K562 (cell line): ENCODE data around the gene GNAI1. TPM values are rescaled to one million over a fixed set of nuclear protein-coding genes. Genes with fewer than 3 reads are reported as not detected.

Experiments
- ATAC-seq: fragments of 200-7000 bp; cut with Tn5 transposase; 3 replicates; pipeline ENCODE4 v1.9.1; 2020; ENCODE audit warnings: moderate library complexity
- BruUV-seq: library from RNA; stranded (reverse); fragments of 400-500 nt; replicated peaks from 2 replicates; lab custom pipeline; 2021; lab: Mats Ljungman, UMichigan
- CTCF ChIA-PET: fragments of 300-600 bp; formaldehyde crosslinking; extraction: SDS; loops from one replicate; lab custom pipeline; 2021; ENCODE audit warnings: low intra/inter-chr PET ratio; lab: Yijun Ruan, JAX
- POLR2A ChIA-PET: fragments of 300-600, 350-650 bp; sonication (Branson Sonifier 250); formaldehyde crosslinking; extraction: SDS; loops from one replicate; lab custom pipeline; 2021; ENCODE audit warnings: antibody characterized with exemption, inconsistent platforms; lab: Yijun Ruan, JAX
- DNase-seq, 4 experiments: peaks; one replicate each; pipeline versions ENCODE4 v3.0.0 to v3.0.0-alpha.2; 2011 to 2018; ENCODE audit warnings: low spot score in 3 of 4, mixed read lengths in 3 of 4; ENCODE audit errors: extremely low read depth in 1 of 4
- FAIRE-seq: peaks from 2 replicates; lab custom pipeline; 2011; peaks lifted over from hg19 to GRCh38; lab: Jason Lieb, UNC
- H2AFZ ChIP-seq: 2 replicates; pipeline ENCODE4 v1.6.0; 2011; ENCODE audit warnings: low read depth, low read length, control low read depth, inconsistent platforms
- H3K27ac ChIP-seq: fragments of 200-600 bp; 3 replicates; pipeline ENCODE4 v1.8.0; 2011; ENCODE audit warnings: low read depth, mild to moderate bottlenecking, control low read depth, inconsistent platforms, low read length, moderate library complexity, mixed read lengths; ENCODE audit errors: extremely low read depth
- H3K27me3 ChIP-seq, 2 experiments: fragments of 300-600 bp in 1 of 2; 2 replicates in 1 of 2; 3 replicates in 1 of 2; pipeline versions ENCODE4 v1.6.0 to v1.8.0; 2011; ENCODE audit warnings: inconsistent platforms in 2 of 2, low read length in 2 of 2, mild to moderate bottlenecking in 1 of 2, mixed read lengths in 1 of 2, moderate library complexity in 1 of 2; ENCODE audit not compliant: control insufficient read depth in 2 of 2, insufficient read depth in 2 of 2
- H3K36me3 ChIP-seq: fragments of 300-600 bp; 3 replicates; pipeline ENCODE4 v1.8.0; 2011; ENCODE audit warnings: mild to moderate bottlenecking, low read length, inconsistent platforms; ENCODE audit not compliant: control insufficient read depth, insufficient read depth
- H3K4me1 ChIP-seq, 2 experiments: fragments of 200-600 bp in 1 of 2; replicated peaks in 1 of 2; 2 replicates in 1 of 2; 3 replicates in 1 of 2; pipeline versions ENCODE4 v1.5.1 to v1.8.0; 2011; ENCODE audit warnings: inconsistent platforms in 2 of 2, low read length in 2 of 2, mild to moderate bottlenecking in 1 of 2, mixed read lengths in 1 of 2, moderate library complexity in 1 of 2; ENCODE audit not compliant: control insufficient read depth in 2 of 2, insufficient read depth in 2 of 2
- H3K4me2 ChIP-seq: 2 replicates; pipeline ENCODE4 v1.6.1; 2011; ENCODE audit warnings: low read length, control low read depth, inconsistent platforms, mixed read lengths; ENCODE audit not compliant: insufficient read depth
- H3K4me3 ChIP-seq: fragments of 200-600 bp; sonication (generic), shearing (Covaris generic); 2 replicates; pipeline ENCODE4 v1.5.1; 2016; ENCODE audit warnings: control low read depth, inconsistent platforms
- H3K79me2 ChIP-seq: fragments of 200-600 bp; 3 replicates; pipeline ENCODE4 v1.8.0; 2011; ENCODE audit warnings: low read length, inconsistent platforms; ENCODE audit not compliant: control insufficient read depth, insufficient read depth
- H3K9ac ChIP-seq, 2 experiments: 2 replicates each; pipeline versions ENCODE4 v1.6.0 to v1.6.1; 2011; ENCODE audit warnings: low read depth in 2 of 2, low read length in 2 of 2, control low read depth in 1 of 2, inconsistent platforms in 1 of 2, mild to moderate bottlenecking in 1 of 2, mixed read lengths in 1 of 2; ENCODE audit not compliant: insufficient read depth in 1 of 2
- H3K9me1 ChIP-seq: one replicate; pipeline ENCODE4 v1.6.0; 2011; ENCODE audit warnings: inconsistent platforms, mild to moderate bottlenecking, low read length, moderate library complexity; ENCODE audit not compliant: control insufficient read depth, insufficient read depth
- H3K9me3 ChIP-seq: replicated peaks from 2 replicates; pipeline ENCODE4 v1.5.1; 2011; ENCODE audit warnings: low read depth, low read length, inconsistent platforms; ENCODE audit not compliant: control insufficient read depth, insufficient read depth
- H4K20me1 ChIP-seq: replicated peaks from 2 replicates; pipeline ENCODE4 v1.6.1; 2011; ENCODE audit warnings: low read length, inconsistent platforms, mixed read lengths; ENCODE audit not compliant: control insufficient read depth, insufficient read depth
- ARID3B ChIP-seq: fragments of 250-450 bp; sonication (Bioruptor Pico); IDR thresholded peaks from 2 replicates; pipeline ENCODE4 v1.4.0; 2020; ENCODE audit warnings: borderline replicate concordance
- BHLHE40 ChIP-seq: IDR thresholded peaks from 2 replicates; pipeline ENCODE4 v1.6.1; 2011; ENCODE audit warnings: low read length, improper control_type of control experiment
- CBX8 ChIP-seq: fragments of 200-600 bp; sonication (generic); IDR thresholded peaks from 2 replicates; pipeline ENCODE4 v1.6.1; 2012; ENCODE audit warnings: borderline replicate concordance, mixed run types, low read depth, mild to moderate bottlenecking, moderate library complexity, mixed read lengths, low read length, control low read depth, inconsistent platforms; ENCODE audit not compliant: poor library complexity, severe bottlenecking; ENCODE audit errors: extremely low read depth
- KDM4B ChIP-seq, 2 experiments: fragments of 450-650 bp in 1 of 2; sonication (generic) in 1 of 2; IDR thresholded peaks; 2 replicates each; pipeline ENCODE4 v1.6.1; 2016 to 2017; ENCODE audit warnings: borderline replicate concordance in 2 of 2, antibody characterized with exemption in 1 of 2, low read depth in 1 of 2, mild to moderate bottlenecking in 1 of 2
- KDM5B ChIP-seq: fragments of 200-600 bp; sonication (generic); IDR thresholded peaks from 2 replicates; pipeline ENCODE4 v1.6.1; 2012; ENCODE audit warnings: low read depth, mild to moderate bottlenecking, moderate library complexity, low read length, control low read depth, inconsistent platforms; ENCODE audit not compliant: insufficient replicate concordance
- MCM7 ChIP-seq, 2 experiments: fragments of 450-650 bp; IDR thresholded peaks; 2 replicates each; pipeline ENCODE4 v1.6.1; 2016 to 2018
- PATZ1 ChIP-seq: fragments of 250-450 bp; sonication (Bioruptor Pico); IDR thresholded peaks from 2 replicates; pipeline ENCODE4 v1.5.0; 2020; ENCODE audit warnings: mild to moderate bottlenecking, borderline replicate concordance
- PHF8 ChIP-seq: fragments of 200-600 bp; sonication (generic); IDR thresholded peaks from 2 replicates; pipeline ENCODE4 v1.6.1; 2012; ENCODE audit warnings: mixed run types, mild to moderate bottlenecking, inconsistent platforms, low read length, moderate library complexity, borderline replicate concordance
- PML ChIP-seq: IDR thresholded peaks from 2 replicates; pipeline ENCODE4 v1.6.1; 2012; ENCODE audit warnings: low read length, inconsistent platforms
- PRPF4 ChIP-seq: fragments of 200-400 bp; formaldehyde crosslinking; IDR thresholded peaks from one replicate; pipeline ENCODE4 v1.6.1; 2017; ENCODE audit warnings: low read length, low read depth, mild to moderate bottlenecking; ENCODE audit not compliant: insufficient read depth, poor library complexity, severe bottlenecking
- RAD21 ChIP-seq, 2 experiments: fragments of 250-450 bp in 1 of 2; fragments of 450-650 bp in 1 of 2; sonication (Bioruptor Pico) in 1 of 2; formaldehyde crosslinking in 1 of 2; IDR thresholded peaks in 1 of 2; conservative IDR thresholded peaks in 1 of 2; 2 replicates each; pipeline versions ENCODE4 v1.4.0 to v1.8.0; 2020 to 2022; ENCODE audit warnings: mild to moderate bottlenecking in 2 of 2, moderate library complexity in 1 of 2
- ZEB2 ChIP-seq: fragments of 450-650 bp; IDR thresholded peaks from 2 replicates; pipeline ENCODE4 v1.6.1; 2016
- ZNF174 ChIP-seq: fragments of 250-450 bp; sonication (Bioruptor Pico); IDR thresholded peaks from 2 replicates; pipeline ENCODE4 v1.4.0; 2020; ENCODE audit warnings: mild to moderate bottlenecking
- ZNF699 ChIP-seq: fragments of 250-450 bp; sonication (Bioruptor Pico); IDR thresholded peaks from 2 replicates; pipeline ENCODE4 v1.8.0; 2021; ENCODE audit warnings: mild to moderate bottlenecking, moderate library complexity; ENCODE audit not compliant: insufficient replicate concordance
- WGBS: fragments of 100-300 bp; shearing (Covaris generic); methylation state at CpG from one replicate; pipeline ENCODE4 v1.1.6; 2016; ENCODE audit warnings: low coverage, mixed read lengths; ENCODE audit not compliant: insufficient coverage; ENCODE audit errors: missing lambda C conversion rate; 5-methylcytosine and 5-hydroxymethylcytosine counted together
- in situ Hi-C: fragments of 300-500 bp; cut with MboI; formaldehyde crosslinking; loops from 4 replicates; pipeline ENCODE4 v1.15.0; 2018; ENCODE audit warnings: inconsistent platforms, mixed read lengths
- intact Hi-C: fragments of 100-400 bp; cut with micrococcal nuclease; formaldehyde crosslinking; loops from 2 replicates; pipeline ENCODE4 v1.14.2; 2022
- polyA plus RNA-seq, 8 experiments: library from polyadenylated mRNA; depleted of rRNA in 4 of 8; stranded (reverse) in 5 of 8; unstranded in 3 of 8; fragments of >200 nt; fragmentation: Nextera tagmentation in 2 of 8; fragmentation: Illumina TruSeq in 1 of 8; extraction: Ambion mirVana in 2 of 8; extraction: Trizol in 1 of 8; gene quantifications; 2 replicates each; pipeline versions ENCODE4 v1.2.1 to v1.2.3, GENCODE V29; 2011 to 2014; ENCODE audit warnings: inconsistent platforms in 1 of 8, missing spikeins in 1 of 8
- total RNA-seq, 7 experiments: library from RNA; depleted of rRNA in 6 of 7; stranded (reverse); fragments of >200 nt in 6 of 7; fragmentation: Illumina TruSeq in 2 of 7; extraction: Trizol in 2 of 7; gene quantifications; 2 replicates each; pipeline versions ENCODE4 v1.2.1 to v1.2.3, GENCODE V29; 2011 to 2021; ENCODE audit warnings: low replicate concordance in 1 of 7

The GNAI1 gene
- total and polyA plus RNA-seq, 9 of the 15 experiments (the other 6 are each of a cell fraction or from before 2014, with no cell fraction given): 0.03 to 0.13 (median 0.08) TPM; not detected in 6

- ChIA-PET CTCF (no interaction called here), POLR2A (no interaction called here)
- Histone ChIP-seq H3K27me3 (peaks cover 0 to 3% of the 10 kb centered on the region in 2 experiments; a peak in 1 of 5 replicates), H3K36me3 (no peaks in the 10 kb centered on the region), H3K9me1 (no peaks in the 10 kb centered on the region), H3K27ac (no peak overlapping the region), H3K79me2 (no peaks in the 10 kb centered on the region), H3K4me1 (peaks cover 0 to 11% of the 10 kb centered on the region in 2 experiments; a peak in 1 of 5 replicates), H3K9me3 (no peaks in the 10 kb centered on the region; the same call in 1 of the 2 replicates), H3K4me3 (no peak overlapping the region), H2AFZ (no peak overlapping the region)
- ATAC-seq: no peak
- 0% methylated on average over 2 of the region's 2 CpGs for WGBS
- no TSS peak for BruUV-seq
- in situ Hi-C loops: no loop called here
- FAIRE-seq: no peak
- no peak for TF ChIP-seq ZNF174 (CRISPR knock-in tag)
- TF ChIP-seq MCM7 (IDR thresholded peaks at IDR 0.05): no peak
- no peak for TF ChIP-seq PRPF4
- no peak for TF ChIP-seq ZNF699 (CRISPR knock-in tag)
- no peak for TF ChIP-seq CBX8
- TF ChIP-seq BHLHE40: no peak
- no peak for TF ChIP-seq PHF8
- no peak for TF ChIP-seq ARID3B (CRISPR knock-in tag)
- TF ChIP-seq KDM5B: no peak
- no peak for TF ChIP-seq KDM4B (IDR thresholded peaks at IDR 0.05; ENCODE audit: borderline replicate concordance in 2 of 2, low read depth in 1 of 2)
- TF ChIP-seq PATZ1: no peak
- no peak for TF ChIP-seq ZEB2
- TF ChIP-seq PML: no peak
- no peak for TF ChIP-seq RAD21 (CRISPR knock-in tag; conservative IDR thresholded peaks at IDR 0.05 in 1 of 2, IDR thresholded peaks at IDR 0.05 in 1 of 2)
- TF ChIP-seq, all 486 proteins: peak for 0
- no peak for DNase-seq
- intact Hi-C loops: no loop called here
- Histone ChIP-seq H3K9ac (no peak overlapping the region), H4K20me1 (no peaks in the 10 kb centered on the region), H3K4me2 (no peak overlapping the region)
Observed at GRCh38 chr7:80131675-80132435, 2.8 kb upstream of the GNAI1 start.
